ENCODE results near the gene HSPB7.
A peak's percentile ranks its signal among the peaks of the same experiment; 100 is the strongest.
"Not testable (repeated sequence)": the region's sequence is repeated elsewhere in the genome, so short reads cannot be mapped to it uniquely, and the experiment has no call there.

Gene HSPB7

DNA sequence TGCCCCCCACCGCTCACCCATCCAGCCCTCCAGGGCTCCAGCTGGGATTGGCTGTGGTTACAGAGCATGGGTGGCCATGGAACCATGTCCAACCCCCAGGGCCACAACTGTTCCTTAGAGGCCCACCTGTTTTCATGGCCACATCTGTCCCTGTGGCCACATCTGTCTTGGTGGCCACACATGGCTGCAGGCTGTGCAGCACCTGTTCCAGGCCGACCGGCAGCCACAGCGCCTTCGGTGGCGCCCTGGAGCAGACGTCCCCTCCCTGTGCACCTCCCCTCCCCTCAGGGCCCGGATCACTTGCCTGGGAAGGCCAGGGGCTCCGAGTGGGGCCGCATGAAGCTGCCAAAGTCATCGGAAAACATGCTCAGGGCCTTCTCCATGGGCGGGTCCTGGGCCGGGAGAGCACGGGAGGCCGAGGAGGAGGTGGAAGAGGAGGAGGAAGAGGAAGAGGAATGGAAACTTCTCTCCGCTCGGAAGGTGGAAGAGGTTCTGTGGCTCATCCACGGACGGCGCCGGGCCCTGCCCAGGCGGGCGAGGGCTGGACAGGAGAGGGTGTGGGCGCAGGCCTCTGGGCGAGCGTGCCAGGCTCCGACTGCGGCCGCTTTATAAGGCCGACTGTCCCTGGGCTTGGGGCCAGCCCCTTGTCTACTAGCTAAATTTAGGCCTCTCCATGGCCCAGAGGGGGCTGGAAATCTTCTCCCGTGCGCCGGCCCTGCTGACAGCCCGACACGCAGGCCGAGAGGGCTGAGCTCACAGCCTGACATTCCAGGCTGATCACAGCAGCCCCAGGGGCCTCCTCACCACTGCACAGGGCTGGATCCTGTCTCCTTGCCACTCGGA lies at the start of gene HSPB7:
TSS of gene HSPB7 (minus strand) at position 583 of the 843 bp plus-strand sequence. CDS start at position 503, 80 bp downstream.
- DNase-seq = no peak

DNA sequence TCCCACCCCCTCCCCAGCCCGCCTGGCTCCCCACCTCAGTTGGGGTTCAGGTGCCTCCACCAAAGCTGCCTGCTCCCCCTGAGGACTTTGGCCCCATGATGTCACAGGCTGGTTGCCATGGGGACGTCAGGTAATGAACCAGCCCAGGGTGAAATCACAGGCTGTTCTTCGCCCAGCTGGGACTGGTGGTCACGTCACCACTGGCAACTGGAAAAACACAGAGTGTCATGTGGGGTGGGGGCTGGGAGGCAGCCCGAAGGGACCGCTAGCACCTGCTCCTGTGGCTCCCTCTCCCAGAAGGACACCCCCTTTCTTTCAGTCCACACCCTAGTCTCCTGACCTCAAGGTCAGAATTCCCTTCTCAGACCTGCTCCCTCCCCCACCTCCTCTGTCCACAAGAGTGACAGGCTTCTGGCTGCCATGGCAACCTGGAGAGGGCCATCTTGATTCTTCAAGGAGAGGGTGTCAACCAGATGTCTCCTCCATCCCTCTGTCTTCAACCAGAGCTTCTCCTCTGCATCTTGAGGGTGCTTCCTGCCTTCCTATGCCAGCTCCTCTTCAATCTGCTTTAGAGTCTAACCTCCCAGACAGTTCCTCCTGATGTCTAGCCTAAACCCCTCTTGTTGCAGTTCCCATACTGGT lies 49.4 kb upstream of the HSPB7 start:
- no peak for DNase-seq

DNA sequence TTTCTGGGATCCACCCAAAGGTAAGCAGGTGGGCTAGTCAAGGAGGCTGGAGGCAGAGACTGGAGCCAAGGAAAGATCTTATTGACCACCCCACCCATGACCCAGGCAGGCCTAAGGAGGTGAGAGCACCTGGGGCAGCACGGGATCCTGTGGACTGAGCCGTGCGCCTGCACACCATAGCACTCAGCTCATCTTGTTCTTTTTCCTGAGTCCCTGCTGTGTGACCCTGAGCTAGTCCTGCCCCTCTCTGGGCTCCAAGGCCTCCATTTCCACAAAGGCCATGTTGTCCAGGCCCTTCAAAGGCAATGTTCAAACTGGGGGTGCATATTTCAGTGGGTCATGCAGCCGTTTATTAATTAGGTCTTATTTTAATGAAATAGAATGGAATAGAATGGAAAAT lies 48.4 kb upstream of the HSPB7 start:
- DNase-seq = no peak

DNA sequence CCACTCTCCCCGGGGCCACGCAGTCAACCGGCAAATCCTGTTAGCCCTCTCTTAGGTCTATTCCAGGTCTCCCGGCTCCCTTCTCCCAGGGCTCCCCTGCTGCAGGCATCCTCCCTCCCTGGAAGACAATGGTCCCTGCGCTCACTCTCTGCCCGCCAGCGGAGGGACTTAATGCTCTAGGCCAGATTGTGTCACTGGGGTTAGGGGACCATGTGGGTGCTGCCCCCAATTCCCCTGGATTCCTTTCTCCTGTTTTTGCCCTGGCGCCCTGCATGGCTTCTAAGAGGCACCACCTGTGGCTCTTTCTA lies 47.4 kb upstream of the HSPB7 start:
- no peak for DNase-seq

DNA sequence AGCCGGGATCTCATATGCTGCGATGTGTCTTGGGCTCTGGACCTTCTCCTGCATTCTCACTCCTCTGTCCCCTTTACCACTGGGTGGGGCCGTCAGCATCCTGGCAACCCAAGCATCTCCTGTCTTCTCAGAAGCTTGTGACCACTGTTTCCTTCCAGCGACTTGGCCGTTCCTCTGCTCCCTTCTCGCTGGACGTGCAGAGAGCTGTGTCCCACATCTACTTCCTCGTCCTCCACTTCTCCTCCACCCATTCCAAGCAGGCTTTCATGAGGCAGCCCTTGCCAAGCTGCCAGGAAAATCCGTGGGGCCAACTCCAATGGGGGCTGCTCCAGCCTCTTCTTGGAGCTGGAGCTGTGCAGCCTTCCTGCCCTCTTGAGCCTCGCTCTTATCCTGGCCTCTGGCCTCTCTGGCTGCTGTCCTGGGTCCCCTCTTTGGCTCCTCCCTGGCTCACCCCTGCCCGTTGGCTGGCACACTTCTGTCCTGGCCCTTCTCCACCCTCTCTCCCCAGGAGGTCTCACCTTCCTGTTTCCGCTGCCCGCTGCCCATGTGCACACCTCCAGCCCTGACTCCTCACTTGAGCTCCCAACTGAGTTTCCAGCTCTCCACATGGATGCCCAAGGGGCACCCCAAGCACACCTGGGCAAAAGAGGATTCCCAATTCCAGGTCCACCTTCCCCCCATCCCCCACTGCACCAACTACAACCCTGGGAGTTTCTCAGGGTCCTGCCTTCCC lies 46.9 kb upstream of the HSPB7 start:
- DNase-seq = no peak

DNA sequence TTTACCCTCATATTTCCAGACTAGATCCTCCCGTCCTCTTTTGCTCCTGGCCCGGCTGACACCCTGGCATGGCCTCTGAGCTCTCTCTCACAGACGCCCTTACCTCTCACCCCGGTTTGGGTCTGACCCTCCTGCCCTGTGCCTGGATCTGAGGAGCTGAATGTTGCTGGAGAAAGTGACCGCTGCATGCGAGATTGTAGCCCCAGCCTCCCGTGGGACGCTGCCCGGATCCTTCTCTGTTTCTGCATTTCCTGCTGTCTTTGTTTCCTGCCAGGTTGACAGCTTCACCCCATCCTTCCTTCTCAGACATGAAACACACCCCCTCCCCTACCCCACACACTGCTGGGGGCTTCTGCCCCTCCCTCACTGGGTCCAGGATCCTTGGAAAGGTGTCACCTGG lies 46.1 kb upstream of the HSPB7 start:
- DNase-seq = no peak

DNA sequence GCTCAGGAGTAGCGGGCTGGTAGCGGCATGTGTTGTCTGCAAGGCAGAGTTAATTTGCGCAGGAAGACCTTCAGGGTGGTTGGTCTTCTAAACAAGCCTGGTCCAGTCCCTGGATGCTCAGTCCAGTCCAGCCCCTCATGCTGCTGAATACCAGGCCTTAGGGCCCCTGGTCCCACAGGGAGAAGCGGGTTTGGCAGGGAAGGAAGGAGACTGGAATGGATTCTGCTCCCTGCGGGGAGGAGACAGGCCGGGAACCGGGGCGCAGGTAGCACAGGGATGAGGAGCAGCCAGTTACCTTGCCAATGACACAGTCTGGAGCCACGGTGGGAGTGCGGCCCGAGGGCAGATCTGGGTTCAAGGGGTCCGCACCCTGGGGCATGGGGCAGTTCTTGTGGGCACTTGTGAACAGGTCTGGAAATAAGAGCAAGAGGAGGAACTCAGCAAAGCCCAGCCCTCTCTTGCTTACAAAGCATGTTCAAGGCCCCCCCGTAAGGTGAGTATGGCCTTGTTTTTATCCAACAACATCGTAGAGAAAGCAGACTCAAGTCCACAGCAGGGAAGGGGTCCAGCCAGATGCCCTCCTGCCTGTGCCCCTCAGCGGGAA lies 45.5 kb upstream of the HSPB7 start:
- no peak for DNase-seq

DNA sequence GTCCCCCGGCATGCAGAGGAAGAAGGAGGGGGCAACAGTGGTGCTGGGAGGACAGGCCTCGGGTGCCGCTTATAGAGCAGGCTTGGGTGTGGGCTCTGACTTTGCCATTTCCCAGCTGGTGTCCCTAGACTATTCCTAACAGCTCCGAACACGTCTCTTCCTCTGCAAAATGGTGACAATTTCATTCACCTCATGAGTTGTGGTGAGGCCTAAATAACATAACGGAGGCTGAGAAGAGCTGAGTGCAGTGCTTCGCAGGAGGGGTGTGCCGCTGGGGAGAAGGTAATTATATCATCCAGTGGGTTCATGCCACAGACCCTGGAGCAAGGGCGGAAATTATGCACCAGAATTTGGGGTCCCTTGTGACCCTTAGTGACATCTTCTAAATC lies 44.8 kb upstream of the HSPB7 start:
- DNase-seq = not testable (repeated sequence)

DNA sequence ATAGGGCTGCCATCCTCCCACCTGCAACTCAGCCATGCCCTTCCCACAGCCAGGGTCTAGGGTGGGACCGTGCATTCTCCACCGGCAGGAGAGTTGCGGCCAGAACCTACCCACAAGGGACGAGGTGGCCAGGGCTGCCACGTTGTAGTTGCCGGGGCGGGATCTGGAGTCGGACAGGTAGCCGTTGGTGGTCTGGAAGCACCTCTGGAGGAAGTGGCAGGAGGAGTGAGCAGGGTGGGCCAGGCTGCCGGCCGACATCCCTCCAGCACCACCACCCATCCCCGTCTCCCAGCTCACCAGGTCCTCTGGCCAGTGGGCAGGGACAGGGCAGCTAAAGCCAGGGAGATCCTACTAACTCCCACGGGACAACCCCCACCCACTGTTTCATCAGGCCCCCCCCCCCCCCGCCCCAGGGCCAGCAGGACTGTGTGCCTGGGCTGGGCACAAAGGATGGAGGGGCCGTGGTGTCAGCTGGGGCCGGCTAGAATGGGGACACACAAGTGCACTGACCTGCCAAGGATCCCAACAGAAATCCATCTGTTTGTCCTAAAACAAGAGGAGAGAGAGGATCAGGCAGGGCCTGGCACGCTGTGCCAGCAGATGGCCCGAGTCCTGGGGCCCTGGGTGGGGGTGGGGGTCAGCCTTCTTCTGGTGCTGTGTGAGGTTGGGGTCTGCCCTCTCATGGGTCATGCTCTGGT lies 44.3 kb upstream of the HSPB7 start:
- DNase-seq = not testable (repeated sequence)

DNA sequence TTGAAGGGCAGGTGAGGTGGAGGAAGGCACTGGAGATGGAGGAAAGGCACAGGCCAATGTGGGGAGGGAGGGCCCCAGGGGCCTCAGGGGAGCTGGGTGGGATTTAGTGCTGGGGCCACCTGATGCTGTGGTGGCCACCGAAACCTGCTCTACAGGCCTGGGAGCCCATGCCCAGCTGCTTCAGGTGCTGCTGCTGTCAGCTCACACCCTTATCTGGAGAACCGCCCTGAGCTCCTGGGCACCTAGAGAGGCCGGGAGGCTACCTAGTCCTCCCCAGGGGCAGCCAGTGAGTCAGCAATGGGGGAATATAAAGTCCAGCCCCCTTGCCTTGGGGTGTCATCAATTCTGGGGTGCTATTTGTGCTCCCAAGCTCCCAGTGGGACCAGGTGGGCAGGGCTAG lies 43.4 kb upstream of the HSPB7 start:
- no peak for DNase-seq

DNA sequence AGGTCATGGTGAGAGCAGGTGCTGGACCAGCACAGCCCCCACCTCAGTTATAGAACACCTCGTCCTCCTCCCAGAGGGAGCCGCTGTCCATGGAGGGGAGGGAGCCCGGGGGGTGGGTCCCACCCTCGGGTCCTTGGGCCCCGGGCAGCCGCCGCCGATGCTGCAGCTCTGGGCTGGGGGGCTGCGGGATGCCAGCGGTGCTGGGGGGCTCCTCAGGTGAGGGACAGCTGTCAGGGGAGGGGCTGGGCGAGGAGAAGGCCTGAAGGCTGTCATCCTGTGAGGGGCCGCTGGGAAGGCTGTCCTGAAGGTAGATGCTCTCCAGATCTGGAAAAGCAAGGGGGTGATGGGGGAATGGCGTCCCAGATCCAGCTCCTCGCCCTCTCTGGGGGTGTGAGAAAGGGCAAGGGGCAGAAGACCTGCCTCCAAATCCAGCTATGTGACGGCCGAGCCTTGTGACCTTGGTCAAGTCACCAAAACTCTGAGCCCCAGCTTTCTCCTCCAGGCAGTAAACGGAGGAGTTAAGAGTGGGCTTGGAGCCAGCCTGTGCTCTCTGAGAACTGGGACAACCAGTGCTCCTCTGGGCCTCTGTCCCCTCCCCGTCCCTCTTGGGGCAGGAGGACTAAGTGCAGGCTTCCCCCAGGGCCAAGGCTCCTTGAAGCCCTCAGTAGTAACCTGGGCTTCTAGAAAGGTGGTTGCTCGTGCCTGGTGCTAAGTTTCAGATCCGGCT lies 40.7 kb upstream of the HSPB7 start:
- DNase-seq = not testable (repeated sequence)

DNA sequence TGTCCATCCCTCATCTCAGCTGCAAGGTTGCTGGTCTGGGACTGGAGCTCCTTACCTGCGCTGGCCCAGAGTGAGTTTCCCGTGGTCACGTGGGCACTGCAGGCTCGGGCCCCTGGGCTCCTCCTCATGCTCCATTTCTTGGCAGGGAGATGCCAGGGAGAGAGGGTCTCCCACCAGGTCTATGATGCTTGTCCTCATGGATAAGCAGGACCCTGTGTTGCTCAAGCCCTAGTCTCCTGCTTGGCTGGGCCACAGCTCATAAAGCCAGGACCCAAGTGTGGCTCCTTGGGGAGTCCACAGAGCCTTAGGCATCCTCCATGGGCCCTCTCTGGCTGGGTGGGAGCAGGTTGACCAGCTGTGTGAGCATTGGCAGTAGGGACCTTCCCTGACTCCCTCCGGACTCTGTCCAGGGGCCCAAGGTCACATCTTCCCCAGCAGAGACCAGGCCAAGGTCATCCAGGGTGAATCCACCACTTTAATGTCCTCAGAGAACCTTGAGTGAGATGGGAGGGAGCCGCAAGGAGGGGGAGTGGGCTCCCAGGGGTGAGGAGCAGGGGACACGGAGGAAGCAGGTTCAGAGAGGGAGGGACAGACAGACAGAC lies 39.6 kb upstream of the HSPB7 start:
- not testable (repeated sequence) for DNase-seq

DNA sequence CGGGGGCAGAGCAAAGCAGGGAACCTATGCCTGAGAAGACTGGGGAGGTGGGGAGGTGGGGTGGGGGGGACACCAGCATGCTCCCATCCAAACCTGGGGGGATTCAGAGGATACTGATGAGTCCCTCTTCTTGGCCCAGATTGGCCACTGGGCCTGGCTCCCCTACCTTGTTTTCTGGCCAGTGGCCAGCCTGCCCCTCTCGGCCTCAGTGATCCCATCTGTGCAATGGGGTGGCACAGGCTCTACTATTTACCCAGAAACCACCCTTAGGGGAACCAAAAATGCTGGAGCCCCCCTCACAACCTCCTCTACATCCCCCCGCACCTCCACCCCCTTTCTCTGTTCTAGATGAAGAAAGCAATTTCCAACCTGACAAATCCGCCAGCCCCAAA lies 38.7 kb upstream of the HSPB7 start:
- not testable (repeated sequence) for DNase-seq

DNA sequence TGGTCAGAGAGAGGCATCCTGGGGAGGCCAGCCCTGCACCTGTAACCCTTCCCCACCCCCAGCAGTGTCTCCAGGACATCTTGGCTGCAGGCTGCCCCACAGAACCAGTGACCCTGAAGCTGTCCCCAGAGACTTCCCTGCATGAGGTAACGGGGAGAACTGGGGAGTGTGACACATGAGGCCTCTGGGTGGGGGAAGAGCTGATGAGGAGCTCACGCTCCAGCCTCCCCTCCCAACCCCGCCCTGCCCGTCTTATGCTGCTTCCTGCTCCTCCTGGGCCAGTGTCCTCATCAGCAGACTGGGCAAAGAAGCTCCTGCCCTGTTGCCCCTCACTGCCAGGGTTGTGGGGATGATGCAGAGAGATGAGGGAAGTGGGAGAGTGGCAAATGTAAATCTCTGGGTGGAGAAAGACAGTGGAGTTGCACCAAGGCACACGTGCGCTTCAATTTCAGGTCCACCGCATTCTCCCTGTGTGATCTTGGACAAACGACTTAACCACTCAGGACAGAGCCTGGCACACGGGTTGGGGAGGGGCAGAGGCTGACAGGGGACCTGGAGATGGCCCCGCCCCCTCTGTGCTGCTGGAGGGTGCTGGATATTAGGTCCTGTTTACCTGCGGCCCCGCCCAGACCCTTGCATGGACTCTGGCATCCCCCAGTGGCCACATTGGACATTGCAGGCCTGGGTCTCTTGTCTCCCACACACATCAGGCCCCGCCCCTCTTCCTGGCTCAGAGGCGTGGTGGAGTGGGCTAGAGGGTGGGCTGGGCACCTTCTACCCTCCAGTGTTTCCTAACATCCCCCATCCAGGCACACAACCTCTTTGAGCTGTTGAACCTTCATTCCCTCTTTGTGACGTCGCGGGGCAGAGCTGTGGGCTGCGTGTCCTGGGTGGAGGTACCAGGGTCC lies 38.0 kb upstream of the HSPB7 start:
- DNase-seq = peak; percentile 94

DNA sequence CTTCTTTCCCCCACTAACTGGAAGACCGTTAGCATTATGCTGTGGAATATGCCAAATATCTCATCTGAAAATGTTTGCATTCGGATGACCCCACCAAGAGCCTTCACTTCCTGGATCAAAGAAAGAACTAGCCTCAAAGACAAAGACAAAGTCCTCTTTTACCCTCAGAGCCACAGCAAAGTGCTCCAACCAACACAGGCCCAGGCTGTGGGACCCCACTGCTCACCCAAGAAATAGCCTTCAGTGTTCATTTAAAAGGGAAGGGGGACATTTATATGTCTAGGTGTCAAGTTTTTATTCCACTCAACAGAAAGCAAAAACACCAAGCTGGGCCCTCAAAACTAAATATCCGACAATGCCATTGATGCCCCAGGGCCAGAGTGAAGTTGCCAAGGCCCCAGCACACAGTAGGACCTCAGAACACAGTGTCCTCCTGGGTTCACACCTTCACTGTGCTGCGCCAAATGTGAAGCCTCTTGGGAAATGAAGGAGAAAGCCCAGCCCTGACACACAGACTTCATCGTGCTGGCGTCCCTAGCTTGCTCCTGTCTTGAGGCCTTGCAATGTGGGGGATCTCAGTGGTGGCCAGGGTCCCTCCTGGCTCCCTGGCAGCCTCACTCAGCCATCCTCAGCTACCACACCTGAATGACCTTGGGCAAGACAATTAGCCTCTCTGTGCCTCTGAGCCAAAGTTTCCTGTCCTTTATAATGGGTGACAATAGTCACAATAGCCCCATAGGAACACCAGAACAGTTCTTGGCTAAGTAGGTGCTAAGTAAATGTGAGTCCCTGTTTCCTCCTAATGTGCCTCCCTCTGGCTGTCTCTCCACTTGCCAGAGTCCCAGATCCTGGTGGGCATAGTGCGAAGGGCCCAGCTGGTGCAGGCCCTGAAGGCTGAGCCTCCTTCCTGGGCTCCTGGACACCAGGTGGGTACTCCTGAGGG lies 37.0 kb upstream of the HSPB7 start:
- DNase-seq = no peak

DNA sequence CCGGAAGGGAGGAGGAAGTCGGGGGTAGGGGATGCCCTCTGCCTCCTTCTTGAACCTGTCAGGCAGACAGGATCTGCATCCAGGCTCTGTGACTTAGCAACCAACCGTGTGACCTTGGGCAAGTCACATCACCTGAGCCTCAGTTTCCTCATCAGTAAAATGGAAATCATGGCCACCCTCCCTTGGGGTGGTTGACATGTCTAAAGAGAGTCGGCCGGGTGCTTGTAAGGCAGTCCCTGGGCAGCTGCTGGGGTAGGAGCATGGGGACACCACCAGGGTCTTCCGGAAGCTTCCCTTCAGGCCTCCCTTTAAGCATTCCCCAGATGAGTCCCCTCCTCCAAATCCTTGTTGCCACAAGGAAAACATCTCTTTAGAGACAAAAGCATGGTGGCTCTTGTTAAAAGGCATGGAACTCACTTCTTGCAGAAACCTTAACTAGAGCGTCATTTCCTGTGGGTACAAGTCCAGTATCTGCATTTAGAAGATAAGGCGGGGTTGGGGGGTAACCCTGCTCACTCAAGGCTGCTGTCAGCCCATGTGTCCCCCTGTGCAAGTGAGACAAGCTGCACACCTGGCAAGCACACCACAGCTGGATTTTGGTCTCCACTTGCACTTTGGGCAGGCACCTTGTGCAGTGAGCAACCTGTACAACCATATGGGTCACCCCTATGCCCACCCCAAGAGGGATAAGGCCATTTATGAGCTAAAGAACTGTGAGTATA lies 36.1 kb upstream of the HSPB7 start:
- no peak for DNase-seq

DNA sequence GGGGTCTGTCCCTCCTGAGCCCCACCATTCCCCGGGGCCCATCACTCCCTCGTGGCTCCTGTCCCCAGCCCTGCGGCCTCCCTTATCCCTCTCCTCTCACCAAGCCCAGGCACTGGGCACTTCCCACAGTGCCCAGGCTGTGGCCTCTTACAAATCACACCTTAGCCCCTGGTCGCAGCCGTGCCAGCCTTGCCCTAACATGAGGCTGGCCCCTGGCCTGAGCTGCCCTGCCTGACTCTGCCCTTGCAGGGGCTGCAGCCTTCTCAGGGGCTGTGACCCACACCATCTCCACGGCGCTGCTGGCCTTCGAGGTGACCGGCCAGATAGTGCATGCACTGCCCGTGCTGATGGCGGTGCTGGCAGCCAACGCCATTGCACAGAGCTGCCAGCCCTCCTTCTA lies 34.1 kb upstream of the HSPB7 start:
- not testable (repeated sequence) for DNase-seq

DNA sequence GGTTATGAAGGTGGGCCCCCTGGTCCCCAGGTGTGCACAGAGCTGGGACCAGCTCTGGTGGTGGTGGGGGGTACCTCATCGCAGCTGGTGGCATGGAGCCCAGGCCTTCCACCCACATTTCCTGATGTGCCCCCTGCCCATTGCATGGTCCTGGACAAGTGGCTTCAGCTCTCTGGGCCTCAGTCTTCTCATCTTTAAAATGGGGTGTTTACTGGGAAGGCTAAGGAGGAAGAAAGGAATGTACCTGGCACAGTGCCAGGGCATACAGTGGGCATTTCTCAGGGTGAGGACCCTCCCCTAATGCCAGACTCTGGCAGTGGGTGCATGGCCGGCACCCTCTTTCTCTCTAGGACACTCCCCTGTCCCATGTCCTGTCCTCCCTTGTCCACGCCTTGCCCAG lies 33.2 kb upstream of the HSPB7 start:
- no peak for DNase-seq

DNA sequence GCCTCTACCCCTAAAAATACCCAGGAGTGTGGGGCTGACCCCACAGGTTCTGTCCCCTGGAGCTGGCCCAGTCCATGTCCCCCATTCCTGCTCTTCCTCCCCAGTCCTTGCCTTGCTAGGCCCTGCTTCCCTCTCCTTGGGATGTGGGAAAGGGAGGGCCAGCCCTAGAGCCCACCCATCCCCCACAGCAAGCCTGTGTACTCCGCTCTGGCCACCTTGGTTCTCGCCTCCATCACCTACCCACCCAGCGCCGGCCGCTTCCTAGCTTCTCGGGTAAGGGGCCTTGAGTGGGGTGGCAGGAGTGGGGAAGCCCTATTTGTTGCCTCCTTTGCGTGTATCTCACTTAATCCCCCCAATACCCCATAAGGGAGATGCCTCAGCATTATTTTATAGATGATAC lies 32.5 kb upstream of the HSPB7 start:
- DNase-seq = no peak
